T-helper 1 cell treated with Interleukin-12 subunit alpha and Interleukin-12 subunit beta and Interleukin-4 antibody, amounts not matched to agents 30 μg/mL and 1 μg/mL, for 36 hours (primary cell): ENCODE data around the gene CALML5.

ENCODE experiments used
- H3K27ac Mint-ChIP-seq: one replicate; pipeline ENCODE4 v1.8.0; 2021; ENCODE audit warnings: mild to moderate bottlenecking, mixed read lengths
- H3K27me3 Mint-ChIP-seq: one replicate; pipeline ENCODE4 v1.8.0; 2021; ENCODE audit warnings: low read depth, mixed read lengths
- H3K36me3 Mint-ChIP-seq: one replicate; pipeline ENCODE4 v1.8.0; 2021; ENCODE audit warnings: low read depth, mixed read lengths
- H3K4me1 Mint-ChIP-seq: one replicate; pipeline ENCODE4 v1.8.0; 2021; ENCODE audit warnings: low read depth, mixed read lengths
- H3K4me3 Mint-ChIP-seq: one replicate; pipeline ENCODE4 v1.8.0; 2021; ENCODE audit warnings: mild to moderate bottlenecking, moderate library complexity, mixed read lengths
- H3K9me3 Mint-ChIP-seq: one replicate; pipeline ENCODE4 v1.8.0; 2021; ENCODE audit warnings: mixed read lengths

Gene CALML5

DNA sequence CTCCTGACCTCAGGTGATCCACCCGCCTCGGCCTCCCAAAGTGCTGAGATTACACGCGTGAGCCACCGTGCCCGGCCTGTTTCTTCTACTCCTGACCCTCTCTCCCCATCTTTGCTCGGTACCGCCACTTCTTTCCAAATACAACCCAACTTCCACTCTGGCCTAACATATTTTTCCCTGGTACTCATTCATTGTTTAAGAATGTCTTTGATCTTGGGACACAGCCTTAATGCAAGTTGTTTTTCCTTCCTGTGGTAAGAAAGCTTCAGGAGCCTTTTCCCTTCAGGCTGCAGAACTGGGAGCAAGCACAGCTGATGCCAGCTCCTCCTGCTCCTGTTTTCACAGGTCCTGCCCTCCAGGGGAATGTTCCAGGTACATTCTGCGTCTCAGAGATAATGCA, 39.1 kb upstream of the CALML5 start:
- peaks cover 2% of the 10 kb centered on the region for H3K36me3 Mint-ChIP-seq

GRCh38 chr10:5537684-5538083, 38.3 kb upstream of the CALML5 start:
- Mint-ChIP-seq H3K27me3 (no peaks in the 10 kb centered on the region), H3K9me3 (peaks cover 14% of the 10 kb centered on the region), H3K36me3 (peaks cover 2% of the 10 kb centered on the region), H3K4me3 (no peak overlapping the region), H3K4me1 (no peaks in the 10 kb centered on the region), H3K27ac (no peak overlapping the region)

More for the DNA sequence above, 39.1 kb upstream of the CALML5 start:
- H3K27ac Mint-ChIP-seq = no peak overlapping the region
- H3K4me1 Mint-ChIP-seq = no peaks in the 10 kb centered on the region
- H3K27me3 Mint-ChIP-seq = no peaks in the 10 kb centered on the region
- H3K4me3 Mint-ChIP-seq = no peak overlapping the region
- peaks cover 15% of the 10 kb centered on the region for H3K9me3 Mint-ChIP-seq

DNA sequence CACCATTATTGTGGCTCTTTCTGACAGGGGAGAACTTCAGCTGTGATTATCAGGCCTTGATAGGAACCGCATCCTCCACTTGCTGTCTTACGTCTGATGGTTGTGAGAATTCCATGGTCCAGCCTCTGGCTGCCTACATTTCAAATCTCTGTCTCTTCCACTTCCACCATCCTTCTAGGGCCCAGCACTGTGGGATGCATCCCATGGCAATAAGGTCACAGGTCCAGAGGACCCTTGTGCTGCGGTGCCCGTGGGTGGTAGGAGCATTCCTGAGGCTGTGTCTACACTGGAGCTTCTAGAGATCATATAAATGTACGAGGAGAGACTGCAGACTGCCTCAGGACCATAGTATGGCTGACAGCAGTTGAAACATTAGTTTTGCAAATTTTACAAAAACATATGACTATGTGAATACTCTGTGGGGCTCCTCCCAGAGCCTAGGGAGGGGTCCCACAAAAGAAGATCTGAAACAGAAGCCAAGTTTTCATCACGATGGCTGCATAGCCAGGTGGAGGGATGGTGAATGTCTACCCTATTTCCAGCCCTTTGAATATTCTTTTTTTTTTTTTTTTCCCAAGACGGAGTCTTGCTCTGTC, 37.2 kb upstream of the CALML5 start:
- Mint-ChIP-seq H3K36me3 (no peaks in the 10 kb centered on the region), H3K27me3 (no peaks in the 10 kb centered on the region), H3K9me3 (peaks cover 5% of the 10 kb centered on the region), H3K4me3 (no peak overlapping the region), H3K27ac (no peak overlapping the region), H3K4me1 (no peaks in the 10 kb centered on the region)

GRCh38 chr10:5534880-5535856, 35.8 kb upstream of the CALML5 start:
- H3K27me3 Mint-ChIP-seq = no peaks in the 10 kb centered on the region
- H3K27ac Mint-ChIP-seq = no peak overlapping the region
- H3K4me3 Mint-ChIP-seq = no peak overlapping the region
- no peaks in the 10 kb centered on the region for H3K4me1 Mint-ChIP-seq
- no peaks in the 10 kb centered on the region for H3K36me3 Mint-ChIP-seq
- no peaks in the 10 kb centered on the region for H3K9me3 Mint-ChIP-seq

DNA sequence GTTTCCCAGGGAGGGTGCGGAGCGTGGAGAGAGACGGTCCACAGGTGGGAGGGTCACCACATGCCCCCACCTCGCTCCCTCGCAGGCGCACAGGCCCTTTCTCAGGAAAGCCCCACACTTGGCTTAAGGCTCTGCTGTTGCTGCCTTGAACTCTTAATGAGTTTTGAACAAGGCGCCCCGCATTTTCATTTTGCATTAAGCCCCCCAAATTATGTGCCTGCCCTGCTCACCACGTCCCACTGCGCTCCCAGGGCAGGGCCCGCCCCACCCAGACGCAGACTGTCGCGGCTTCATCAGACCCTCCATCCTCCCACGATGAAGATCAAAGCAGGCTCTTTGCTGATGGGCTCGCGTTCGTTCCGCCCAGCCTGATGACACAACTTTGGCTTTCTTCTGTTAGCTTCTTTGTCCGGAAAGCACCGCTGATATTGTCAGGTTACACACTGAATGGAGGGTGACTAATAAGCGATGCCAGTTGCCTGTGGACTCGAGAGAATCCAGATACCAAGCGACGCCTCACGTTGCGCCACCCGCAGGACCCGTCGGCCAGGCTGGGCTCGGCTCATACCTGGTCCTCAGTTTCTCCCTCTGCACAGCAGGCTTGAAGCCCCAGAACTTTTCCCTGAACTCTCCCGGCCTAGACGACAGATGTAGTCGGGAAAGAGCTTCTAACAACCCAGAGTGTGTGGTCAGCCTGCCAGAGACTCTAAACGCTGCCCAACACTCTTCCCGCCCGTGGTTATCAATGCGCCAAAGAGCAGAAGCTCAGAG, 34.9 kb upstream of the CALML5 start:
- Mint-ChIP-seq H3K9me3 (no peaks in the 10 kb centered on the region), H3K27me3 (no peaks in the 10 kb centered on the region), H3K4me1 (no peaks in the 10 kb centered on the region), H3K36me3 (no peaks in the 10 kb centered on the region), H3K27ac (no peak overlapping the region), H3K4me3 (no peak overlapping the region)

- H3K27me3 Mint-ChIP-seq = no peaks in the 10 kb centered on the region
- no peaks in the 10 kb centered on the region for H3K9me3 Mint-ChIP-seq
- H3K36me3 Mint-ChIP-seq = no peaks in the 10 kb centered on the region
- no peaks in the 10 kb centered on the region for H3K4me1 Mint-ChIP-seq
- H3K27ac Mint-ChIP-seq = no peak overlapping the region
- H3K4me3 Mint-ChIP-seq = no peak overlapping the region
Observed at GRCh38 chr10:5533098-5533731, 33.8 kb upstream of the CALML5 start.

- H3K4me1 Mint-ChIP-seq = no peaks in the 10 kb centered on the region
- no peaks in the 10 kb centered on the region for H3K27me3 Mint-ChIP-seq
- H3K27ac Mint-ChIP-seq = no peak overlapping the region
- H3K36me3 Mint-ChIP-seq = no peaks in the 10 kb centered on the region
- no peaks in the 10 kb centered on the region for H3K9me3 Mint-ChIP-seq
- H3K4me3 Mint-ChIP-seq = no peak overlapping the region
Observed at GRCh38 chr10:5532618-5533097, 33.3 kb upstream of the CALML5 start.

GRCh38 chr10:5532307-5532605, 32.9 kb upstream of the CALML5 start:
- no peak overlapping the region for H3K27ac Mint-ChIP-seq
- H3K4me1 Mint-ChIP-seq = no peaks in the 10 kb centered on the region
- no peak overlapping the region for H3K4me3 Mint-ChIP-seq
- H3K36me3 Mint-ChIP-seq = no peaks in the 10 kb centered on the region
- H3K27me3 Mint-ChIP-seq = no peaks in the 10 kb centered on the region
- H3K9me3 Mint-ChIP-seq = no peaks in the 10 kb centered on the region

GRCh38 chr10:5531558-5532306, 32.4 kb upstream of the CALML5 start:
- H3K36me3 Mint-ChIP-seq = no peaks in the 10 kb centered on the region
- H3K4me3 Mint-ChIP-seq = no peak overlapping the region
- H3K9me3 Mint-ChIP-seq = no peaks in the 10 kb centered on the region
- H3K27ac Mint-ChIP-seq = no peak overlapping the region
- H3K27me3 Mint-ChIP-seq = no peaks in the 10 kb centered on the region
- H3K4me1 Mint-ChIP-seq = no peaks in the 10 kb centered on the region

DNA sequence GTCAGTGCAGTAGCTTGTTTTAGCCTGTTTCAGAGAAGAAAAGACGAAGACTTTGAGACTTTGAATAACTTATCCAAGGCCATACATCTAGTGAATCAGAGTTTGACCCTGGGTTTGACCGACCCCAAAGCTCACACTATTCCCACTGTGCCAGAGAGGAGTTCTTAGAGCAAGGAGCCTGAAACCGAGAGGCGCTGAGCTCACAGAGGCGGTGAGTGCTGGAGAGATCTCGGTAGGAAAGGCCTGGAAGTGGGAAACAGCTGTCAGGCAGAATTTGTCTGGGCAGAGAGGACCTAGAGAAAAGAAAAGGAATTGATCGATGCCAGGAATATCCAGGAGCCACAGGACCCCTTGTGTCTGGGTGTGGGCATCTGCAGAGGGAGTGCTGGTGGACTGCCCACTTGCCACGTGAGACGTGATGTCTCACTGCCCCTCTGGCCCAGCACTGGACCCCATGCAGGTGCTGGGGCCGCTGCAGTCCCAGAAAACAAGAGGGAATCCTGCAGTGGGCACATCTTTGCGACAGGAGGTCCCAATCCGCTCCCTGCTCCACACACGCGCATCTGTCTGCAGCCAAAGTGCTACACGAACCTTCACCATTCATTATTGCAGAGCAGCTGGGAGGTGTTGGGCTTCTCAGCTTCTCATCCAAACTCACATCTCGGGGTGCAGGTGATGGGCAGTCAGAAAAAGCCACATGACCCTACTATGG, 31.6 kb upstream of the CALML5 start:
- no peaks in the 10 kb centered on the region for H3K9me3 Mint-ChIP-seq
- no peaks in the 10 kb centered on the region for H3K27me3 Mint-ChIP-seq
- H3K36me3 Mint-ChIP-seq = no peaks in the 10 kb centered on the region
- no peaks in the 10 kb centered on the region for H3K4me1 Mint-ChIP-seq
- no peak overlapping the region for H3K27ac Mint-ChIP-seq
- no peak overlapping the region for H3K4me3 Mint-ChIP-seq

GRCh38 chr10:5530412-5530806, 31.0 kb upstream of the CALML5 start:
- Mint-ChIP-seq H3K27me3 (no peaks in the 10 kb centered on the region), H3K9me3 (no peaks in the 10 kb centered on the region), H3K27ac (no peak overlapping the region), H3K36me3 (no peaks in the 10 kb centered on the region), H3K4me3 (no peak overlapping the region), H3K4me1 (no peaks in the 10 kb centered on the region)

DNA sequence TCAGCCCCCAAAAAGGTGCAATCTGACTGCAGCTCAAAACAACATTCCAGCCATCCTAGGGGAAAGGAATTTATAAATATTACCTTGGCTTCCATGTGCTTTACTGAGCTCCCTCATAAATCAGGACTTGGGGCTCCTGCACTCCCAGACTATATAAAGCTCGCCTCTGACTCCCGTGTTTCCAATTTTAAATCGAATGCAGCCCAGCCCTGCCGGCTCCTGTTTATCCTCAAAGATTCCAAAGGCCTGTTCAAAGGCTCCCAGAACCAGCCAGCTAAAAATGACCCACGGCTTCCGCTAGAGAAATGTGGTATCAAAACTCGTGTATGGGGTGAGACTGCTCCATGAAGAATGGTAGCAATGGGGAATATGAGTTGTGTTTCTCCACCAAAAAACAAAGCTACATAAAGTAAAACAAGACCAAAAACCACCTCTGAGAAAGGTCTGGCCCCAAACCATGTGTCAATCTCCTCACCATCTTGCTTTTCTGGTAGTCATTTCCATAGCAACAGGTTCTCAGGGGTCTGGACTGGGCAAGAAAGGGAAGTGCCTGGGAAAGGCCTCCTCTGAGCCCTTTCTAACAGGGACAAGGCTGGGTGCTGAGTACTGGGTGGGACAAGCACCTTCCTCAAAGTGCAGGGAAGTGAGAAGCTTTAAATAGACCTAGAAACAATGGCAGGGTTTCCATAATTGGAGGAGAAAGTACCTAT, 30.5 kb upstream of the CALML5 start:
- Mint-ChIP-seq H3K4me3 (no peak overlapping the region), H3K27ac (no peak overlapping the region), H3K36me3 (no peaks in the 10 kb centered on the region), H3K27me3 (no peaks in the 10 kb centered on the region), H3K4me1 (no peaks in the 10 kb centered on the region), H3K9me3 (no peaks in the 10 kb centered on the region)
